CD4-positive, alpha-beta T cell treated with Interleukin-17A for 4 hours (primary cell): ENCODE measurements around the gene TAS2R41.
A peak's percentile ranks its signal among the peaks of the same experiment; 100 is the strongest.
"Not testable (repeated sequence)": the region's sequence is repeated elsewhere in the genome, so short reads cannot be mapped to it uniquely, and the experiment has no call there.

Source experiments
- DNase-seq: peaks from one replicate; pipeline ENCODE4 v3.0.0-alpha.2; 2020; ENCODE audit warnings: mixed read lengths

TAS2R41 gene

DNA sequence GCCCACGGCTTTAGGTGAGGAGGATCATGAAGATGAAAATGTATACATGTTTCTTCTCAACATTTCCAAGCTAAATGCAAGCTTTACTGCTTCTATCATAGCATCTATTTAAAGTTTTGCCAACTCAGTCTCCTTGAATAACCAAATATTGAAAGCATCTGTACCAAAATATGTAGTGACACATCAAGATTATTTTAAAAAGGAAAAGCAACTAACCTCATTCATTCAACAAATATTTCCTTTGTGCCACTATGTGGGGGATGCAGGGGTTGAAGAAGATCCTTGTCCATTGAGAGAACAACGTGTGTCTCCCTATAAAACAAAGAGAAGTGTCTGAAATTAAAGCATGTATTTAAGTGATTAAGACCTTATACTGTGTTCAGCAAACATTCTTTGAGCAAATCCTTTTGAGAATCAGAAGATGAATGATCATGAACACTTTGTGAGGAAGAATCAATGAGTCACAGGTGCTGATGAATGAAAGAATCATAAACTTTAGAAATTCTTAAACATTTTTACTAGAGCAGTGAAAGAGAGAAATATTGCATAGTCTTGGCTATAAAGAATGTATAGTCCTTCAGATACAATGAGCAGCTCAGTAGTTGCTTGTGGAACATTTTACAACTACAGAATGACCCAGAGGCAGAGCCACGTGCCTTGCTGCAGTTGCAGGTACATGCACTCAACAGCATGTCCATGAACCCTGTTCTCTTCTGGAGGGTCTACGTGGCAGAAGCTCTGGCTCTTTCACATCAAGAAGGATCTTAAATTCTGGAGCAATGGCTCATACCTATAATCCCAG, 20.5 kb upstream of the TAS2R41 start:
- DNase-seq = no peak

DNA sequence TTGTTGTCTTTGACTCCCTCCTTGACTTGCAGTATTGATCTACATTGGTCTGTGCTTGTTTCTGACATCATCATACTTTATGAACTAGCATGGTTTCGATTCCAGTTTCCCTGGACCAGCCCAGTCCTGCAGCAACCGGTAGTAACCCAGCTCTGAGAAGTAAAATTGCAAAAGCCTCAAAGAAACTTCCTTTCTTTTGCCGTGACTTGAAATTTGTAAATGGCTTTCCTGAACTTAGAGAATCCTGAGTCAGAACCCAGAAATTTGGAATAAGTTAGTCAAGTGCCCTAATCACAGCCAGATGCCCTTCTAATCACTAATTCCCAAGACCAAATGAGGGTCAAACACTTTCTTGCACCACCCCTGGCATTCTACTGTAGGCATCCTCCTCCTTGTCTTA, 19.4 kb upstream of the TAS2R41 start:
- no peak for DNase-seq

DNA sequence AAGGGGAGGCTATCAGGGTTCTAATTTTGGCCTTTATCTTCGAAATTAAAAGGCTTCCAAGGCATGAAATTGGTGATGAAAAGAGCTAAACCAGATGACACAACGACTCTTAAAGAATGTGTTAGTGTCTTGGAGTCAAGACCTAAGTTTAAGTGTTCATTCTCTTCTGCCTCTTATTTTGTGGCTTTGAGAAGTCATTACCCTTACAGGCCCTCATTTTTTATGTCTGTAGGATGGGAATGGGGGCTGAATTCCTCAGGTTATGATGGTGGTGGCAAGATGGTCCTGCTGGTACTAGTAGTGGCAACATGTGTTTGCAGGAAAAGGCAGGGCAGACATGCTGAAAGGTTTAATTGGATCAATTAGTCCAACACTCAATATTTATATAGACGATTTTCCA, 19.0 kb upstream of the TAS2R41 start:
- no peak for DNase-seq

DNA sequence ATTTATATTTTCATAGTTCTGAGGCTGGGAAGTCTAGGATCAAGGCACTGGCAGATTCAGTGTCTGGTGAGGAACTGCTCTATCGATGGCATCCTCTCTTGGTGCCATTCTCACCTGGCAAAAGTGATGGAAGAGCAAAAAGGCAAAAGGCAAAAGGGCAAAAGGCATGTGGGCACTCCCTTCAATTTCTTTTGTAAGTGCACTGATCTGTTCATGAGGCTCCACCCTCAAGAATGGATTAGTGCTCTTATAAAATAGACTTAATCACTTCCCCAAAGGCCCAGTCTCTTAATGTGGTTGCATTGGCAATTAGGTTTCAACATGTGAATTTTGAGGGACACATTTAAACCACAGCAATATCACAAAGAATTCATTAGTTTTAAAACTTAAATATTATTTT, 18.3 kb upstream of the TAS2R41 start:
- DNase-seq = no peak

DNA sequence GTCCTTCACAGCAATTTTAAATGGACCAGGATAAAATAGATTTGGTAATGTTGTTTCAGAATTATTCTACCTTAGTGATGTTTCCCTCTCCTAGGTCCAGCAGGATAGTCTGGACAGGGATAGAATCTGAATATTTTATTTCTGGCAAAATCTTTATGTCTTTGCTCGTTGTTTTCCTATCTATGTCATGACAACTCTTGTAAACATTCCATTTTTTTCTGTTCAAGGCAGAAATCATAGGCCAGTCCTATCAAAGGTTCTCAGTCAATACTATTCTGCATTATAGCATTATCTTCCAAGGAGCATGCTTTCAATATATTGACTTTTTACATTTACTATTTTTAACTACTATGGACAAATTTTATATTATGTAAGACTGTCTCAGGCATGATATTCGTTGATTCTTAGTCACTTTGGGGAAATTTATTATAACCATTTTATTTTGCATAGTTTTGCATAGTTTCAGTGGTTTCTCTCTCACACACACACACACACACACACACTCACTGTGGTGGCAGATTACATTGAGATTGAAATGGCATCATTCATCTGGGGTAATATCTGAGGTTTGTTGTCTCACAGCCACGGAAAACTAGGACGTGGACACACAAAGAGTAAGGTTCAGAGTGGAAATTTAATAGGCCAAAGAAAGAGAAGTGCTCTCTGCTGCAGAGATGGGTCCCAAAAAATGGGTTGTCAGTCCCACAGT, 17.2 kb upstream of the TAS2R41 start:
- no peak for DNase-seq

DNA sequence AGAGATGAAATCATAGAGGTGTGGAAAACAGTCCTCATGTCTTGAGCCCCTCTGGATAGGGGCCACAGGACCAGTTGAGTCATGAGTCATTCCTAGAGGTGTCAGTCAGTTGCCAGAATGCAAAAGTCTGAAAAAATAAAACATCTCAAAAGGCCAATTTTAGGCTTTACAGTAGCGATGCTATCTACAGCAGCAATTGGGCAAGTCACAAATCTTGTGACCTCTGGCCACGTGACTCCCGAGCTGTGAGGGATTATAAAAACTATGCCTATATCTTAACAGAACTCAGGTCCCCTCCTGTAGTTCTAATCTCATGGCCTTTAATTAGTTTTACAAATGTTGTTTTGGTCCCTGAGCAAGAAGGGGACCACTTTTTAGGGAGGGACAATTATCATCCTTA, 15.6 kb upstream of the TAS2R41 start:
- no peak for DNase-seq

DNA sequence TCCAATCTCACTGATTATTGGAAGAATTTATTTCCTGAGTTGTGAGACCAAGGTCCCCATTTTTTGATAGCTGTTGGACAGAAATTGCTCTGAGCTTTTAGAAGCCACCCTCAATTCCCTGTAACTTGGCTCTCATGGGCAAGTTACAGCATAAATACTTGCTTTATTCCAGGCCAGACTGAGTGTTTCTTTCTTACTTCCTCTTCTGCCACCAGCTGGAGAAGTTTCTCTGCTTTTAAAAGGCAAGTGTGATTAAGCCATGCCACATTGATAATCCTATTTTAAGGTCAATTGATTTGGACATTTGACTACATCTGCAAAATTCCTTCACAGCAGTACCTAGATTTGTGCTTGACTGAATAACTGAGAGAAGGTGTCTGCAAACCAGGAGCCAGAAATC, 14.1 kb upstream of the TAS2R41 start:
- DNase-seq = no peak

DNA sequence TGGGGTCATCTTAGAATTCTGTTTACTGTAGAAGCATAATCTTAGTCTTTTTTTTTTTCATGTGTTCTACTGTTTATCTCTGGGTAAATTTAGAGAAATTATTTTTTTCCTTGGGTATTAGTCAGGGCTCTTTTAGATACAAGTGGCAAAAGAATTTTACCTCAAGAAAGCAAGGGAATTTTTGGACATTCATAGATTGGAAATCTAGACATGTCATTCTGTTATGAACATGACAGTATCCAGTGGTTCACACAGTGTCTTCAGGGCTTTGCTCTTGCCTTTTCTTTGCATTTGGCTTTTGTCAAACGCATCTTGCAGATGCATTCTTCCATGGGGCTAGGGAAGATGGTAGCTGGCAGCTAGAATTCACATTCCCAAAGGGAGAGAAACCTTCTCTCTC, 13.7 kb upstream of the TAS2R41 start:
- no peak for DNase-seq

DNA sequence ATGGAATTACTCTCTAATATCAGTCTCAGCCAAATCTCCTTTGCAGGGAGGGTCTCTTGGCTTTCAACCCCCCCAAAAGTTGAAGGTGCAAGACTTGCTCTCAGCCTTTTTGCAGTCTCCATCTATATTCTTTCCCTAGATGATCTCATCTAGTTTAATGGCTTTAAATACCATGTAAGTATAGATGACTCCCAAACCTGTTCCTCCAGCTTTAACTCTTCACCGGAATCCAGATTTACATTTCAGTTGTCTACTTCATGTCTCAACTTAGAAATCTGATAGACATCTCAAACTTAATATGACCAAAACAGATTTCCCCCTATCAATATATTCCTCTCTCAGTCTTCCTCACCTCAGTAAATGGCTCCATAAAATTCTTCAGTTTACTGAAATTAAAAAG, 9.9 kb upstream of the TAS2R41 start:
- no peak for DNase-seq

DNA sequence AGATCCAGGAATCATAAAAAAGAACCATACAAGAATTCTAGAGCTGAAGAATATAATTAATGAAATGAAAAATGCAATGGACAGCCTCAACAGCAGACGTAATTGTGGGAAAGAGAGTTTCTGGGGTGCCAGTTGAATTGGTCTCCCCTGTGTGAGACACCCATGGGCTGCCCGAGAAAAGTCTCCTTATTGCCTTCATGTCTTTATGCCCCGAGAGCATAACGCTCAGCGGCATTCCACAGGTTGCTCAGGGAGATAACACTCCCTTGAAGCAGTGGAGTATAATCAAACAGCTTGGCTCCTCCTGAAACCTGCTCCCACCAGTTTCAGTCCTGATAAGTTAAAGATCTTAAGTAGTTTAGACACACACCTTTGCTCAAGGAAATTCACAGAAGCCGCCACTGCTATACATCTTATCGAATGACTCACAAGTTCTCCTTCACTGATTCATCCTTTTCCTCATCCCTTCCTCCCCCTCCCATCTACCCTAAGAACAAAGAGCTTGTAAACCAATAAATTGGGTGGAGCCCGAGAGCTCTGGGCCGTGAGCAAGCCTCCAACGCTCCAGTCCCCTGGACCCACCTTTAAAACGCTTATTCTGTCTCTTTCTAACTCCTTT, 5.5 kb upstream of the TAS2R41 start:
- not testable (repeated sequence) for DNase-seq

DNA sequence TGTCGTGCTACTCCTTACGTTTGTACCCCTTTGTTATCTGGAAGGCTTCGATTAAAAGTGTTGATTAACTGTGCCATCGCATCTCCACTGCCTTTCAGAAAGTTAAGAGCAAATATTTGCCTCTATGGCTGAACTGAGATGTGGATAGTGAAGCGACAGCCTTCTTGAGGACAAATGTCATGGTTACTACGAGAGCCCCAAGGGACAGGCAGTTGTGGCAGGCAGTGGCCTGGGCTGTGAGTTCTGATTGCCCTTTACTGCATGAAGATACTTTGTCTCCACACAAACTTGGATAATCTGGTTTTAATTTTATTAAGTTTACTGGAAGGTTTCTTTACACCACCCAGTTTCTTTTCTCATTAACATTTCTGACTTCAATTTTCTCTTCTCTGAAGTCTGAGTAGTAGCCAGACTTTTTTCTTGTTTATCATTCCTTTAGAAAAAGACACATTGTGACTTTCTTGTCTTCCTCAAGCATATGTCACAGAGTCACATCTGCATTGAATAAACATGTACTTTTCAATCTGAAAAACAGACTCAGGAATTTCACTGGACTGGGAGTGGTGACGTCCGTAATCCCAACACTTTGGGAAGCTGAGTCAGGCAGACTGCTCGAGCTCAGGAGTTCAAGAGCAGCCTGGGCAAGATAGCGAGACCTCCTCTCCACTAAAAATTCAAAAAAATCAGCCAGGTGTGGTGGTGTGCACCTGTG, 1.5 kb downstream of the TAS2R41 start:
- no peak for DNase-seq

DNA sequence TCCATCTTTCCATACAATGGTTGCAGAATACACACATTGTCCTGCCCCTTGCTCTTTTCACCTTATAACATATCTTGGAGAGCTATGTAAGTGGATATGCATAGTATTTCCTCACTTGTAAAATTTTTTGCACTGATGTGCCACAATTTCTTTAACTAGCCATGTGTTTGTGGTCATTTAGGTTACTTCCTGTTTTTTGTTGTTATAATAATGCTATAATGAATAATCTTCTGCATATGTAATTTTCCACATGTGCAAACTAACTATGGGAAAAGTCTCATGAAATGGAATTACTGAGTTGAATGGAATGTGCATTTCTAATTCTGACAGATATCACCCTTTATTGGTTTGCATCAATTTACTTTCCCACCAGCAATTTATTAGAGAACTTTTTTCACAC, 2.8 kb downstream of the TAS2R41 start:
- no peak for DNase-seq

DNA sequence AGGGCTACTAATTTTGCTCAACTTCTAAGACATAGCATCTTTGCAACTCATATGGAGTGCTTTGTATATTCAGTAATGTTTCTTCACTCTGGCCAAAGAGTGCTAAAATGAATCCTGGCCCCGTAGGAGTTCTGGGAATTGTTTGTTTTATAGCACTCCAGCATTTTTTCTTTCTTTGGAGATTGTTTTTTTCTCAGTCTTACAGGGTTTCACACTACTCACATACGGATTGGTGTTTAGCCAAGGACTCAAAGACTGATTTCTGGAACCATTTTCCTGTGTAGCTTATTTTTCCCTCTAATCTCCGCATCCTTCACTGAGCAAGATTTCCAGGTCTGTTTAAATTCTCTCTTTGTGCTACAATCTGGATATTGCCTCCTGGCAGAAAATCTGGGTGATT, 6.4 kb downstream of the TAS2R41 start:
- no peak for DNase-seq

DNA sequence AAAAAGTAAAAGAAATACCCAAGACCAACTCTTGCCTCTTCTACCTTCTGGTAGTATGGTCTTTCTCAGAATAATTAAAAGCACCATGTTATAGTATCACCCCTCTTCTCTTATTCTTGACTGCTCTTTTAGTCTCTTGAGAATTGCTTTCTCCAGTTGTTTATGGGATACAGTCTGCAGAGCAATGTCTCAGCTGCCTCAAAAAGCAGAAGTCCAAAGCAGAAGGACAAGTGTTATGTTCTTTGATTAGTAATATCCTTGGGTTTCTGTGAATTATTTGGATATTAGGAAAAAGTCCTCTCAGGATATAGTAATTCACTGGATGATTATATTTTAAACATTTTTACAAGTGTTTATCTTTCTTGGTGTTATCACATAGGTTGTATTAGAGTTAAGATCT, 7.4 kb downstream of the TAS2R41 start:
- DNase-seq = no peak

DNA sequence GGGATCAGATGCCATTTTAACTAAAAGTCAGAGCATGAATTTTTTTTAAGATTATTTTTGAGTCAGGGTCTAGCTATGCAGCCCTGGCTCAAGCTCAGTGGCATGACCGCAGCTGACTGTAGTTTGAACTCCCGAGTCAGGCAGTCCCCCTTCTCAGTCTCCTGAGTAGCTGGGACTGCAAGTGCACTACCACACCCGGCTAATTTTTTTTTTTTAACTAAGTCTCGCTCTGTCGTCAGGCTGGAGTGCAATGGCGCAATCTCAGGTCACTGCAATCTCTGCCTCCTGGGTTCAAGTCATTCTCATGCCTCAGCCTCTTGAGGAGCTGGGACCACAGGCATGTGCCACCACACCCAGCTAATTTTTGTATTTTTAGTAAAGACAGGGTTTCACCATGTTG, 7.8 kb downstream of the TAS2R41 start:
- no peak for DNase-seq

DNA sequence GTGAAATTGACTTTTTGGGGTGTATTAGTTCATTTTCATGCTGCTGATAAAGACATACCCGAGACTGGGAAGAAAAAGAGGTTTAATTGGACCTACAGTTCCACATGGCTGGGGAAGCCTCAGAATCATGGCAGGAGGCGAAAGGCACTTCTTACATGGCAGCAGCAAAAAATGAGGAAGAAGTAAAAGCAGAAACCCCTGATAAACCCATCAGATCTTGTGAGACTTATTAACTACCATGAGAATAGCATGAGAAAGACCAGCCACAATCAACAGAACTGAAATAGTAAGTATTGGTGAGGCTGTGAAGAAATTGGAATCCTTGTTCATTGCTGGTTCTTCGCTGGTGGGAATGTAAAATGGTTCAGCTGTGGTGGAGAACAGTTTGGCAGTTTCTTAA, 8.6 kb downstream of the TAS2R41 start:
- DNase-seq = not testable (repeated sequence)

DNA sequence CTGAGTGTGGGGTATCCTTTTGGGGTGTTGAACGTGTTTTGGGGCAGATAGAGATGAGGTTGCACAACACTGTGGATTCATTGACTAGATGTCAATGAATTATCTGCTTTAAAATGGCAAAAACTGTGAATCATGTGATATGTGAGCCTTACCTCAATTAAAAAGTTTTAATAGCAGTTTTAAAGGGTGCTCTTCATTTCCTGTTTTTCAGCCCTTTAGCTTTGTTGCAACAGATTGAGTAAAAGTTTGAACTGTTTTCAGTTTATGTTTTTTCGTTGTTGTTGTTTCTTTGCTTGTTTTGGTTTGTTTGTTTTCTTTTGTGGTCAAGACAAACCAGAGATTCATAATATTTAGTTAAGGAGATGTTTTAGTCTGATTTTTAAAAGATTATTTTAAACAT, 9.4 kb downstream of the TAS2R41 start:
- no peak for DNase-seq

DNA sequence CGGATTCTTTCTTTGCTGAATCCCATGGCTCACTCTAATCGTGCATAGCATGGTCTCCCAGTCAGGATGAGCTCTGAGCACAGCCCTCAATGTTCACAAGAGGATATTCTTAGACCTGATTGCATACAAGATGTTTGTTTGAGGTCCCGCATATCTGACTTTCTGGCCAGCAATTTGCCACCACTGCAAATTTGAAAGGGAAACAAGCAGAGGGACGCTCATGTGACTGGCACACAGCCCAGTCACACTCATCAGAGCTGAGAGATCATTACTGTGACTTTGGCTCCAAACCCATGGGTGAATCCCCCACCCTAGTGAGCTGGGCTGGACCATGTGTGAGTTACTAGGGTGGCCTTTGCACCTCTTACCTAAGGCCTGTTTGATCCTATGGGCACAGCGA, 9.9 kb downstream of the TAS2R41 start:
- DNase-seq = no peak

DNA sequence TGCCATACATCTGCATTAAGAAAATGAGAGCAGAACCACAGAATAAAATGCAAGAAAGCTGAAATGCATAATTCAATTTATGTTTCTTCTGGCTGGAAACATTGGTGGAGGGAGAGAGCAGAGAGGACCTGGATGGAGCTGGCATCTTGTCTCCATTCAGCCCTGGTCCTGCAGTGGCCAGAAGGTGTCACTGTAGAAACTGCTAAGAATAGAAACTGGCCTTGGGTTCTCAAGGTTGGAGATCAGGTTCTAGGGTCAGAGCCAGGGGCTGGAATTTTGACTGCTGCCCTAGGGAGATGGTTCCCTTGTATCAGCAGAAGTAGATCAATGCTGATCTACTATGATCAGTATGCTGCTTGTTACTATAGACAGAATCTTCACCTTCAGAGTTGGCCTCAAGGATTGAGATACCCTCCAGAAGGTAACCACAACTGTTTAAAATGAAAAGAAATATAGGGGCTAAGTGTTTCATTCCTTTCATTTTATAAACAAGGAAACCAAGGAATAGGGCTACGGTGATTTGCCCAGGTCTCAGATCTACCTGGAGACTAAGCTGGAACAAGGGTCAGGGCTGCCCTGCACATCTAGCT, 13.1 kb downstream of the TAS2R41 start:
- peak; percentile 14 for DNase-seq

DNA sequence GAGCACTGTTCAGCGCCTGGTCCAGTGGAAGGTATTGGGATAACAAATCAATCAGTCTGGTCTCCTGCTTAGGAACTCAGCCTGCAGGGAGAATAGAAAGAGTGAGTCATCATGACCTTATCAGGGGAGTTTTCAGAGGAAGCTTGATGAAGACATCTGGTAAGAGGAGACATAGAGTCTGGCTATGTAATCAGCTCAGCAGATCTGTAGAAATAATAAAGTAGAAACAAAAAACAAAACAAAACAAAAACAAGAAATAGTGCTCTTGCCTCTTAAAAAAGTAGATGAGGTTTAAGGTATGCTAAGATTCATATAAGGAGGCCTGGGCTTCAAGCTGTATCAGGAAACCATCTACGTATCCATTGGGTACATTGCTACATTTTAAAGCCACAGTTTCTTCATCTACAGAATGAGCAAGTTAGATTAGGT, 14.4 kb downstream of the TAS2R41 start:
- DNase-seq = no peak

DNA sequence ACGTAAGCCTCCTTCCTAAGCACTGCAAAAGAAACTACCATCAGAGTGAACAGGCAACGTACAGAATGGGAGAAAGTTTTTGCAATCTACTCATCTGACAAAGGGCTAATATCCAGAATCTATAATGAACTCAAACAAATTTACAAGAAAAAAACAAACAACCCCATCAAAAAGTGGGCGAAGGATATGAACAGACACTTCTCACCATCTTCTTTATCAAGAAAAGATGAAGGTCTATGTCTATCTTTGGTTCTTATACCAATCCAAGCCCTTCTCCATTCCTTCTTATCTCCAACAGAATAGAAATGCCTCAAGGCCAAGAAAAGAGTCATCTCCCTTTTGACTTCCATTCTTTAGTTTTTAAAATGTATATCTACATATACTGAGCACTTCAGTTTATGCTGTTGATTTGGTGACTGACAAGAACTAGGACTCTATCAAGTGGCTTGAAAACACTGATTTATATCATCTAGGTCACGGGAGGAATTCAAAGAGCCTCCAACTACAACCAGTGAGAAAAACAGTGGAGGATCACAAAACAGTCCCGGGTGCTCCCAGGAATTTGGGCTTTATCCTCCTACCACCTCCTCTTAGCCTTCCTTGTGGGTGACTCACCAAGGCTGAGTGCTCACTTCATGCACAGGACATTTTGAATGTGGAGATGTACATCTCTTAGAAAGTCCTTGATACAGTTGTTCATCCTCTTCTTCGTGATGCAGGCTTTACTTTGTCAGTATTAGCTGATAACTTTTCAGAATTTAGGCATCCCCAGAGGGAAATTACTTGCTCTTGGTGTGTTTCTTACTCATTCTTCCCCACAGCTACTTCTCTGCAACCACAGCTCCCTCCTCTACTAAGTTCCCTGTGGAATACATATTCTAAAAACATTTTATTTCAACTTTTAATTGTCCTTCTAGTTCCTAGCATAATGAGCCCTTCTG, 15.4 kb downstream of the TAS2R41 start:
- DNase-seq = no peak

DNA sequence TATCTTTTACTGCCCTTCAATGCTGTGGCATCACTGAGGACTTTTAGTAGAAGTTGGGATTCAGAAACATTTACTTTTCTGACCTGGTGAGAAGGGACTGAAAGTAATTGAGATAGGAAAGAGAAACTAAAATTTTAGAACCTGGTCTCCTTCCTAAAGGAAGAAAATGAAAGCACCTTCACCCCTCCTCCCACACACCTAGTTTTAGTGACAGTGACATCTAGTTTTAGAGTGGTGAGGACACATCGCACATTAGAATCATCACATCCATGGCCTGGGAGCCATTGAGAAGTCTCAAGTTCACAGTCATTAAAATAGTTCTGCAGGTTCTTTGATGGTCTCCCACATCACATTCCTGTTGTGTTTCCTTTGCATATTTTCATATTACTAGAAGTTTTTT, 16.1 kb downstream of the TAS2R41 start:
- no peak for DNase-seq
